K562 (cell line): ENCODE measurements around the gene DACT3. TPM values are rescaled to one million over a fixed set of nuclear protein-coding genes. Genes with fewer than 3 reads are reported as not detected.

Source experiments
- BCOR ChIP-seq: fragments of 450-650 bp; IDR thresholded peaks from 2 replicates; pipeline ENCODE4 v1.6.1; 2016
- BDP1 ChIP-seq: IDR thresholded peaks from 3 replicates; pipeline ENCODE4 v1.6.1; 2011; ENCODE audit not compliant: insufficient read length, insufficient read depth
- C11orf30 ChIP-seq: fragments of 450-650 bp; IDR thresholded peaks from 2 replicates; pipeline ENCODE4 v1.6.1; 2016; ENCODE audit warnings: low read depth, mild to moderate bottlenecking
- CLOCK ChIP-seq: fragments of 250-450 bp; sonication (Bioruptor Pico); IDR thresholded peaks from 2 replicates; pipeline ENCODE4 v1.4.0; 2020; ENCODE audit warnings: mild to moderate bottlenecking, moderate library complexity, borderline replicate concordance
- CXXC5 ChIP-seq: fragments of 250-450 bp; sonication (Bioruptor Pico); IDR thresholded peaks from 2 replicates; pipeline ENCODE4 v1.8.0; 2022; ENCODE audit warnings: inconsistent platforms, mild to moderate bottlenecking, moderate library complexity
- EP300 ChIP-seq: IDR thresholded peaks from 2 replicates; pipeline ENCODE4 v1.6.1; 2012; ENCODE audit warnings: low read length, improper control_type of control experiment
- FOXJ3 ChIP-seq: sonication (generic); formaldehyde crosslinking; IDR thresholded peaks from 2 replicates; pipeline ENCODE4 v1.4.0; 2020; ENCODE audit warnings: mild to moderate bottlenecking, missing genetic modification reagents
- FOXK2 ChIP-seq, 2 experiments: fragments of 450-650 bp; IDR thresholded peaks in 1 of 2; conservative IDR thresholded peaks in 1 of 2; 2 replicates each; pipeline ENCODE4 v1.6.1; 2016; ENCODE audit warnings: low read depth in 2 of 2, mild to moderate bottlenecking in 1 of 2
- GTF2A2 ChIP-seq: IDR thresholded peaks from 2 replicates; pipeline ENCODE4 v1.6.1; 2016; ENCODE audit warnings: mild to moderate bottlenecking, missing genetic modification characterization, missing compliant biosample characterization
- PHF20 ChIP-seq: fragments of 450-650 bp; IDR thresholded peaks from 2 replicates; pipeline ENCODE4 v1.6.1; 2018; ENCODE audit not compliant: partially characterized antibody
- SRSF7 ChIP-seq: fragments of 200-400 bp; formaldehyde crosslinking; optimal IDR thresholded peaks from 2 replicates; pipeline ENCODE3; 2017; ENCODE audit warnings: mild to moderate bottlenecking, low read depth, low read length
- TAF15 ChIP-seq: fragments of 200-400 bp; formaldehyde crosslinking; IDR thresholded peaks from 2 replicates; pipeline ENCODE4 v1.6.1; 2017; ENCODE audit warnings: mild to moderate bottlenecking, low read depth, low read length, moderate library complexity
- TRIM28 ChIP-seq: fragments of 450-650 bp; IDR thresholded peaks from 2 replicates; pipeline ENCODE4 v1.6.1; 2017
- UBTF ChIP-seq, 2 experiments: IDR thresholded peaks; 2 replicates each; pipeline ENCODE4 v1.6.1; 2012; ENCODE audit warnings: improper control_type of control experiment in 2 of 2, low read depth in 2 of 2, low read length in 2 of 2, borderline replicate concordance in 1 of 2
- polyA plus RNA-seq, 8 experiments: library from polyadenylated mRNA; depleted of rRNA in 4 of 8; stranded (reverse) in 5 of 8; unstranded in 3 of 8; fragments of >200 nt; fragmentation: Nextera tagmentation in 2 of 8; fragmentation: Illumina TruSeq in 1 of 8; extraction: Ambion mirVana in 2 of 8; extraction: Trizol in 1 of 8; gene quantifications; 2 replicates each; pipeline versions ENCODE4 v1.2.1 to v1.2.3, GENCODE V29; 2011 to 2014; ENCODE audit warnings: inconsistent platforms in 1 of 8, missing spikeins in 1 of 8
- total RNA-seq, 7 experiments: library from RNA; depleted of rRNA in 6 of 7; stranded (reverse); fragments of >200 nt in 6 of 7; fragmentation: Illumina TruSeq in 2 of 7; extraction: Trizol in 2 of 7; gene quantifications; 2 replicates each; pipeline versions ENCODE4 v1.2.1 to v1.2.3, GENCODE V29; 2011 to 2021; ENCODE audit warnings: low replicate concordance in 1 of 7
- TF ChIP-seq, protein P1 (sequence below), 3 experiments: IDR thresholded peaks in 2 of 3; conservative IDR thresholded peaks in 1 of 3; 2 replicates each; pipeline ENCODE4 v1.5.1; 2011 to 2012; ENCODE audit warnings: low read length in 3 of 3, mild to moderate bottlenecking in 3 of 3, control low read depth in 2 of 3, improper control_type of control experiment in 1 of 3, inconsistent platforms in 1 of 3, low read depth in 1 of 3, mixed read lengths in 1 of 3, moderate library complexity in 1 of 3; ENCODE audit not compliant: insufficient read depth in 2 of 3
- TF ChIP-seq, protein P2 (sequence below): sonication (generic); formaldehyde crosslinking; IDR thresholded peaks from 2 replicates; pipeline ENCODE4 v1.9.0; 2022; ENCODE audit warnings: mild to moderate bottlenecking, missing genetic modification reagents
- TF ChIP-seq, protein P3 (sequence below): fragments of 450-650 bp; IDR thresholded peaks from 2 replicates; pipeline ENCODE4 v1.6.1; 2018; ENCODE audit not compliant: partially characterized antibody

DACT3 gene
- total and polyA plus RNA-seq, 9 of the 15 experiments (the other 6 are each of a cell fraction or from before 2014, with no cell fraction given), result 0.67 to 6.5 (median 3.5) TPM

DNA sequence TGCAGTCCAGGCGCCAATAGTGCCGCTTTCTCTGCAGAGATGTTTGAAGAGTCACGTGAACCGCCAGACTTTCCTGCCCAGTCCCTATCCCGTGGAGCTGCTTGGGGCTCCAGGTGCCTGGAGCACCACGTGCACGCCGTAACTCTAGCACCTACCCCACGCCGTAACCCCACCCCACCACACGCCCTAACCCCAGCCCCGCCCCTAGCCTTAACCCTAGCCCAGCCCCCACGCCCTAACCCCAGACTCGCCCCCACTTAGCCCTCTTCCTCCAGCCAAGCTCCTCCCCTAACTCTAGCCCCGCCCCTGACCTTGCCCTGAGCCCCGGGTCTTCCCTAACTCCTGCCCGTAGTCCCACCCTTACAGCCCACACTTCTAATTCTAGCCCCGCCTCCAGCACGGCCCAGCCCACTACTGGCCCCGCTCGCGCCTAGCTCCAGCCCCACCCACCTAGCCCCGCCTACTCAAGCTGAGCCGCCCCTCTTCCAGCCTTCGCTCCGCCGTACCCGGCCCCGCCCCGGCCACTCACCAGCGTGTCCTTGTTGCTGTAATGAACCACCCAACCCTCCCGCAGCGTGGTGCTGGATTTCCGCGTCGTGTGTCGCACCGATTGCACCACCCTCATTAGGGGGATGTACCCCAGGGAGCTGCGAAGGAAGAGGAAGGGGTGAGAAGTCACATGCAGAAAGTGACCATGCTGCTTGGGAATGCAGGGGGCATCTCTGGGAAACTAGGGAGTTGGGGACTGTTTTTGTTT is 36.4 kb upstream of the DACT3 start (continued):
- no peak for TF ChIP-seq CLOCK (CRISPR knock-in tag)
- TF ChIP-seq TAF15, result no peak
- TF ChIP-seq TRIM28, result no peak
- TF ChIP-seq, protein P1, sequence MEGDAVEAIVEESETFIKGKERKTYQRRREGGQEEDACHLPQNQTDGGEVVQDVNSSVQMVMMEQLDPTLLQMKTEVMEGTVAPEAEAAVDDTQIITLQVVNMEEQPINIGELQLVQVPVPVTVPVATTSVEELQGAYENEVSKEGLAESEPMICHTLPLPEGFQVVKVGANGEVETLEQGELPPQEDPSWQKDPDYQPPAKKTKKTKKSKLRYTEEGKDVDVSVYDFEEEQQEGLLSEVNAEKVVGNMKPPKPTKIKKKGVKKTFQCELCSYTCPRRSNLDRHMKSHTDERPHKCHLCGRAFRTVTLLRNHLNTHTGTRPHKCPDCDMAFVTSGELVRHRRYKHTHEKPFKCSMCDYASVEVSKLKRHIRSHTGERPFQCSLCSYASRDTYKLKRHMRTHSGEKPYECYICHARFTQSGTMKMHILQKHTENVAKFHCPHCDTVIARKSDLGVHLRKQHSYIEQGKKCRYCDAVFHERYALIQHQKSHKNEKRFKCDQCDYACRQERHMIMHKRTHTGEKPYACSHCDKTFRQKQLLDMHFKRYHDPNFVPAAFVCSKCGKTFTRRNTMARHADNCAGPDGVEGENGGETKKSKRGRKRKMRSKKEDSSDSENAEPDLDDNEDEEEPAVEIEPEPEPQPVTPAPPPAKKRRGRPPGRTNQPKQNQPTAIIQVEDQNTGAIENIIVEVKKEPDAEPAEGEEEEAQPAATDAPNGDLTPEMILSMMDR (IDR thresholded peaks at IDR 0.05 in 2 of 3, conservative IDR thresholded peaks at IDR 0.05 in 1 of 3; ENCODE audit: insufficient read depth in 2 of 3, low read depth in 1 of 3, low read length in 3 of 3), result no peak
- TF ChIP-seq SRSF7, result no peak
- no peak for TF ChIP-seq GTF2A2
- no peak for TF ChIP-seq PHF20
- no peak for TF ChIP-seq BDP1
- TF ChIP-seq UBTF (IDR thresholded peaks at IDR 0.05; ENCODE audit: borderline replicate concordance in 1 of 2, low read depth in 2 of 2, low read length in 2 of 2), result no peak
- TF ChIP-seq CXXC5 (CRISPR knock-in tag), result peak; percentile 65
- TF ChIP-seq, protein P2, sequence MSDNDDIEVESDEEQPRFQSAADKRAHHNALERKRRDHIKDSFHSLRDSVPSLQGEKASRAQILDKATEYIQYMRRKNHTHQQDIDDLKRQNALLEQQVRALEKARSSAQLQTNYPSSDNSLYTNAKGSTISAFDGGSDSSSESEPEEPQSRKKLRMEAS (CRISPR knock-in tag), result peak; percentile 79
- TF ChIP-seq, protein P3, sequence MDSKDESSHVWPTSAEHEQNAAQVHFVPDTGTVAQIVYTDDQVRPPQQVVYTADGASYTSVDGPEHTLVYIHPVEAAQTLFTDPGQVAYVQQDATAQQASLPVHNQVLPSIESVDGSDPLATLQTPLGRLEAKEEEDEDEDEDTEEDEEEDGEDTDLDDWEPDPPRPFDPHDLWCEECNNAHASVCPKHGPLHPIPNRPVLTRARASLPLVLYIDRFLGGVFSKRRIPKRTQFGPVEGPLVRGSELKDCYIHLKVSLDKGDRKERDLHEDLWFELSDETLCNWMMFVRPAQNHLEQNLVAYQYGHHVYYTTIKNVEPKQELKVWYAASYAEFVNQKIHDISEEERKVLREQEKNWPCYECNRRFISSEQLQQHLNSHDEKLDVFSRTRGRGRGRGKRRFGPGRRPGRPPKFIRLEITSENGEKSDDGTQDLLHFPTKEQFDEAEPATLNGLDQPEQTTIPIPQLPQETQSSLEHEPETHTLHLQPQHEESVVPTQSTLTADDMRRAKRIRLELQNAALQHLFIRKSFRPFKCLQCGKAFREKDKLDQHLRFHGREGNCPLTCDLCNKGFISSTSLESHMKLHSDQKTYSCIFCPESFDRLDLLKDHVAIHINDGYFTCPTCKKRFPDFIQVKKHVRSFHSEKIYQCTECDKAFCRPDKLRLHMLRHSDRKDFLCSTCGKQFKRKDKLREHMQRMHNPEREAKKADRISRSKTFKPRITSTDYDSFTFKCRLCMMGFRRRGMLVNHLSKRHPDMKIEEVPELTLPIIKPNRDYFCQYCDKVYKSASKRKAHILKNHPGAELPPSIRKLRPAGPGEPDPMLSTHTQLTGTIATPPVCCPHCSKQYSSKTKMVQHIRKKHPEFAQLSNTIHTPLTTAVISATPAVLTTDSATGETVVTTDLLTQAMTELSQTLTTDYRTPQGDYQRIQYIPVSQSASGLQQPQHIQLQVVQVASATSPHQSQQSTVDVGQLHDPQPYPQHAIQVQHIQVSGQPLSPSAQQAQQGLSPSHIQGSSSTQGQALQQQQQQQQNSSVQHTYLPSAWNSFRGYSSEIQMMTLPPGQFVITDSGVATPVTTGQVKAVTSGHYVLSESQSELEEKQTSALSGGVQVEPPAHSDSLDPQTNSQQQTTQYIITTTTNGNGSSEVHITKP, result peak; percentile 89
- no peak for TF ChIP-seq BCOR
- TF ChIP-seq C11orf30, result no peak
- TF ChIP-seq EP300, result no peak
- TF ChIP-seq FOXJ3, result no peak
- TF ChIP-seq FOXK2 (conservative IDR thresholded peaks at IDR 0.05 in 1 of 2, IDR thresholded peaks at IDR 0.05 in 1 of 2; ENCODE audit: low read depth in 2 of 2), result peak; percentile 97 to 99
